WI38 (cell line): ENCODE results near the gene IFITM1.
"Not testable (repeated sequence)": the region's sequence is repeated elsewhere in the genome, so short reads cannot be mapped to it uniquely, and the experiment has no call there.

Experiments used
- H3K4me3 ChIP-seq: 2 replicates; pipeline ENCODE4 v1.5.1; 2011; ENCODE audit warnings: low read depth, mild to moderate bottlenecking, control low read depth, low read length
- TF ChIP-seq, protein P1 (sequence below): IDR thresholded peaks from 2 replicates; pipeline ENCODE4 v1.5.1; 2012; ENCODE audit warnings: low read depth, mild to moderate bottlenecking, control low read depth, low read length

The IFITM1 gene

DNA sequence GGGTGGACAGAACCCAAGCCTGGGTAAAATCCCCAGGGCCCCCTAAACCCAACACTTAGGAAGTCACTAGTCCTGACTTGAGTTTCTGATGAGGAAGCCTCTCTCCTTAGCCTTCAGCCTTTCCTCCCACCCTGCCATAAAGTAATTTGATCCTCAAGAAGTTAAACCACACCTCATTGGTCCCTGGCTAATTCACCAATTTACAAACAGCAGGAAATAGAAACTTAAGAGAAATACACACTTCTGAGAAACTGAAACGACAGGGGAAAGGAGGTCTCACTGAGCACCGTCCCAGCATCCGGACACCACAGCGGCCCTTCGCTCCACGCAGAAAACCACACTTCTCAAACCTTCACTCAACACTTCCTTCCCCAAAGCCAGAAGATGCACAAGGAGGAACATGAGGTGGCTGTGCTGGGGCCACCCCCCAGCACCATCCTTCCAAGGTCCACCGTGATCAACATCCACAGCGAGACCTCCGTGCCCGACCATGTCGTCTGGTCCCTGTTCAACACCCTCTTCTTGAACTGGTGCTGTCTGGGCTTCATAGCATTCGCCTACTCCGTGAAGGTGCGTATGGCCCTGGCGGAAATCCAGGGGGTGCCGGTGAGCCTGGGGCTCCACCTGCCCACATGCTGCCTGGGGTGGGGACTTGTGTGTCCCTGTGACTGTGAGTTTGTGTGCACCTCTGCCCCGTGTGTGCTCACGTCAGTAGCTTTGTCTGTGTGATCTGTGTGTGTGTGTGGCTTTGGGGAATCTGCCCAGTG, at the start of gene IFITM1:
Gene IFITM1, plus strand, starts transcription at position 254 of the 767 bp plus-strand sequence. Its CDS starts 131 bp downstream, at position 385.
- peak within 1 kb of the TSS; percentile 67 for H3K4me3 ChIP-seq
- TF ChIP-seq, protein P1, sequence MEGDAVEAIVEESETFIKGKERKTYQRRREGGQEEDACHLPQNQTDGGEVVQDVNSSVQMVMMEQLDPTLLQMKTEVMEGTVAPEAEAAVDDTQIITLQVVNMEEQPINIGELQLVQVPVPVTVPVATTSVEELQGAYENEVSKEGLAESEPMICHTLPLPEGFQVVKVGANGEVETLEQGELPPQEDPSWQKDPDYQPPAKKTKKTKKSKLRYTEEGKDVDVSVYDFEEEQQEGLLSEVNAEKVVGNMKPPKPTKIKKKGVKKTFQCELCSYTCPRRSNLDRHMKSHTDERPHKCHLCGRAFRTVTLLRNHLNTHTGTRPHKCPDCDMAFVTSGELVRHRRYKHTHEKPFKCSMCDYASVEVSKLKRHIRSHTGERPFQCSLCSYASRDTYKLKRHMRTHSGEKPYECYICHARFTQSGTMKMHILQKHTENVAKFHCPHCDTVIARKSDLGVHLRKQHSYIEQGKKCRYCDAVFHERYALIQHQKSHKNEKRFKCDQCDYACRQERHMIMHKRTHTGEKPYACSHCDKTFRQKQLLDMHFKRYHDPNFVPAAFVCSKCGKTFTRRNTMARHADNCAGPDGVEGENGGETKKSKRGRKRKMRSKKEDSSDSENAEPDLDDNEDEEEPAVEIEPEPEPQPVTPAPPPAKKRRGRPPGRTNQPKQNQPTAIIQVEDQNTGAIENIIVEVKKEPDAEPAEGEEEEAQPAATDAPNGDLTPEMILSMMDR: no peak

- no peak overlapping the region for H3K4me3 ChIP-seq
- TF ChIP-seq, protein P1: no peak
Measured at GRCh38 chr11:266676-267439, 47.0 kb upstream of the IFITM1 start.

DNA sequence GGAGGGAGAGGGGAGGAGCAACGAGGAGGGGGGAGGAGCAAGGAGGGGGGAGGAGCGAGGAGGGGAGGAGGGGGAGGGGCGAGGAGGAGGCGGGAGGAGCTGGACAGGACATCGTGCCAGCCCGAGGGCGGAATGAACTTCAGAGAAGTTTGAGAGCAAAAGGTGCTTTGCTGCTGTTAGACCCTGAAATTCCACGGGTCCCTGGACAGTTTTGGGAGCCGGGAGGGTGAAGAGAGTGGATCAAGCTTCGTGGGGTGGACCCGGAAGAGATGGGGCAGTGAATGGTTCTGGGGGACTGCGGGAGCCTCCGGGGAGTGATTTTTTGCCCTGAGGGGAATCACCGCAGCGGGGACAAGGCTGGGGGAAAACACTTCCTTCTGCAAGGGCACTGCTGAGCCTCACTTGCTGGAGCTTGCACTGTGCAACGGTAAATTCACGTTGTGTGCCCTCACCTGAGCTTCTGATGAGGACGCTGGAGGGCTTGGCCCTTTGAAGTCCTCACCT, 46.3 kb upstream of the IFITM1 start:
- no peak overlapping the region for H3K4me3 ChIP-seq
- TF ChIP-seq, protein P1: no peak

DNA sequence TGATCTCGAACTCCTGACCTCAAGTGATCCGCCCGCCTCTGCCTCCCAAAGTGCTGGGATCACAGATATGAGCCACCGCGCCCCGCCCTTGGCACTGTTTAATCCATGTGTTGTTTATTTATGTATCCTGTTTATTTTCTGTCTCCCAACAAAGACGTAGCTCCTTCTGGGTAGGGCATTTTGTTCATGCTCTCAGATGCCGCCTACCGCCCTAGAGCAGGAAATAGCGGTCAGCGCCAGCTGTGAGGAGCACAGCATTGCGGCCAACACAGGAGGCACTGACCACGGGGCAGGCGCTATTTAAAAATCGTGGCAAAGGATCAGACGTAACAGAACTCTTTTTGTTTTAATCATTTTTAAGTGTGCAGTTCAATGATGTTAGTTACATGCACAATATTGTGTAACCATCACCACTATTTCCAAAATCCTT, 45.1 kb upstream of the IFITM1 start:
- not testable (repeated sequence) for H3K4me3 ChIP-seq

DNA sequence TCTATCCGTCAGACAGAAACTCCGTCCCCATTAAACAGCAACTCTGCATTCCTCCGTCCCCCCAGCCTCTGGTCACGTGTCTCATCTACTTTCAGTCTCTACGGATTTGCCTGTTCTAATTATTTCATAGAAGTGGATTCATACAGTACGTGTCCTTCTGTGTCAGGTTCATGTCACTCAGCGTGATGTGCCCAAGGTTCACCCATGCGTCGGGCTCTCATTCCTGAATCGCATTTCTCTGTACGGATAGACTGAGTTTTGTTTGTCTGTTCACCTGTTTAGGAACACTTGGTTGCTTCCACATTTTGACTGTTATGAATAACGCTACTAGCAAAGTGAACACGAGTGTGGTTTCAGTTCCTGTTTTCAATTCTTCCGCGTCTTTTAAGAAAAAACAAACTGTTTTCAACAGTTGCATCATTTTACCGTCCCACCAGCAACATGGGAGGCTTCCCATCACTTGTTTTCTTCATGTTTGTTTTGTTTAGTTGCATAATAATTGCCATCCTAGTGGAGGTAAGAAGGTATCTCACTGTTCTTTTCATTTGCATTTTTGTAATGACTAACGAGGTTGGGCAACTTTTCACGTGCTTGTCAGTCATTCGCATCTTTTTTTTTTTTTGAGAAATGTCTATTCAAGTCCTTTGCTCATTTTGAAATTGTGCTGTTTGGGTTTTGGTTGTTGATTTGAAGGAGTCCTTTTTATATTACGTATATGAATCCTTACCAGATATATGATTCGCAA, 44.5 kb upstream of the IFITM1 start:
- TF ChIP-seq, protein P1: no peak

GRCh38 chr11:270451-271318, 43.2 kb upstream of the IFITM1 start:
- TF ChIP-seq, protein P1: no peak

More for the DNA sequence above, 44.5 kb upstream of the IFITM1 start:
- no peak overlapping the region for H3K4me3 ChIP-seq

DNA sequence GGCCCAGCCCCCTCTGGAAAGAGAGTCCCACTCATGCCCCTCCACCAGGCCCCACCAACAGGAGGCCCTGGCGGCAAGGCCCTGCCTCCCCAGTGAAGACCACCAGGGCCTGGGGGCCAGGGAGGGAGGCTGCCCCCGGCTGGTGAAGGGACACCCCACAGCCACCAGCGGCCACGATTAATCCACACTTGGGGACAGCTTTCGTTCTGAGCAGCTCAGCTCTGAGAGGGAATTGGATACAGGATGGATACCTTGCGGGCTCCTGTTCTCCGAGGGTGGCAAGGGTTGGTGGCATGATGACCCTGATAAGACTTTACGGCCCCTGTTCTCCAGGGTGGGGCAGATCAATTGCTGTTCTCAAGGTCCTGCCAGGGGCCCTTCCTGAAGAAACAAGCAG, 42.5 kb upstream of the IFITM1 start:
- no peak overlapping the region for H3K4me3 ChIP-seq
- TF ChIP-seq, protein P1: no peak

More at GRCh38 chr11:270451-271318, 43.2 kb upstream of the IFITM1 start:
- no peak overlapping the region for H3K4me3 ChIP-seq
